IMR-90 (cell line): ENCODE measurements around the gene PCBP3. TPM values are rescaled to one million over a fixed set of nuclear protein-coding genes. Genes with fewer than 3 reads are reported as not detected.

Source experiments
- ATAC-seq: fragments of 200-7000 bp; cut with Tn5 transposase; 2 replicates; pipeline ENCODE4 v1.9.1; 2020; ENCODE audit warnings: low read depth, mild to moderate bottlenecking, moderate library complexity
- BruUV-seq: library from RNA; stranded (reverse); fragments of 400-500 nt; replicated peaks from 2 replicates; lab custom pipeline; 2021; lab: Mats Ljungman, UMichigan
- CTCF ChIA-PET: fragments of 300-600 bp; formaldehyde crosslinking; extraction: SDS; loops from one replicate; lab custom pipeline; 2021; ENCODE audit warnings: antibody characterized with exemption; lab: Yijun Ruan, JAX
- POLR2A ChIA-PET: fragments of 300-600 bp; sonication (Branson Sonifier 250); formaldehyde crosslinking; loops from one replicate; lab custom pipeline; 2022; ENCODE audit warnings: antibody characterized with exemption; ENCODE audit not compliant: unreplicated experiment; lab: Charles Lee
- DNase-seq: peaks from one replicate; pipeline ENCODE4 v3.0.0; 2013
- H2AFZ ChIP-seq: replicated peaks from 2 replicates; pipeline ENCODE3; 2013; ENCODE audit warnings: low read length, mild to moderate bottlenecking; ENCODE audit not compliant: poor library complexity
- H2AK5ac ChIP-seq: 2 replicates; pipeline ENCODE4 v1.6.1; 2013; ENCODE audit warnings: low read depth, low read length, inconsistent platforms
- H2AK9ac ChIP-seq: replicated peaks from 2 replicates; pipeline ENCODE3; 2013; ENCODE audit warnings: mild to moderate bottlenecking, low read depth, low read length, moderate library complexity; ENCODE audit not compliant: poor library complexity
- H2BK120ac ChIP-seq: 2 replicates; pipeline ENCODE4 v1.6.1; 2013; ENCODE audit warnings: low read depth, low read length, inconsistent platforms
- H2BK15ac ChIP-seq: 3 replicates; pipeline ENCODE4 v1.6.1; 2013; ENCODE audit warnings: low read depth, low read length, inconsistent platforms
- H2BK20ac ChIP-seq: 2 replicates; pipeline ENCODE4 v1.6.1; 2013; ENCODE audit warnings: low read depth, mild to moderate bottlenecking, inconsistent platforms, low read length, moderate library complexity
- H2BK5ac ChIP-seq: 2 replicates; pipeline ENCODE4 v1.6.1; 2013; ENCODE audit warnings: mild to moderate bottlenecking, low read depth, low read length, inconsistent platforms; ENCODE audit not compliant: poor library complexity, severe bottlenecking
- H3K14ac ChIP-seq: replicated peaks from 2 replicates; pipeline ENCODE4 v1.6.1; 2013; ENCODE audit warnings: low read depth, low read length, inconsistent platforms
- H3K18ac ChIP-seq: 2 replicates; pipeline ENCODE4 v1.6.1; 2013; ENCODE audit warnings: low read depth, low read length, control low read depth
- H3K23ac ChIP-seq: 2 replicates; pipeline ENCODE4 v1.6.1; 2013; ENCODE audit warnings: low read depth, low read length, inconsistent platforms
- H3K27ac ChIP-seq: 2 replicates; pipeline ENCODE4 v1.5.1; 2013; ENCODE audit warnings: mild to moderate bottlenecking, control low read depth, low read length; ENCODE audit not compliant: insufficient read depth
- H3K27me3 ChIP-seq: 2 replicates; pipeline ENCODE4 v1.6.1; 2013; ENCODE audit warnings: low read length; ENCODE audit not compliant: control insufficient read depth, insufficient read depth
- H3K36me3 ChIP-seq: 2 replicates; pipeline ENCODE4 v1.6.1; 2013; ENCODE audit warnings: low read length, mixed read lengths; ENCODE audit not compliant: control insufficient read depth, insufficient read depth
- H3K4ac ChIP-seq: 2 replicates; pipeline ENCODE4 v1.6.1; 2013; ENCODE audit warnings: low read depth, low read length, inconsistent platforms
- H3K4me1 ChIP-seq: 2 replicates; pipeline ENCODE4 v1.6.1; 2013; ENCODE audit warnings: low read length, mixed read lengths; ENCODE audit not compliant: control insufficient read depth, insufficient read depth
- H3K4me2 ChIP-seq: 2 replicates; pipeline ENCODE4 v1.6.1; 2013; ENCODE audit warnings: low read depth, mild to moderate bottlenecking, control low read depth, low read length, moderate library complexity
- H3K4me3 ChIP-seq: 2 replicates; pipeline ENCODE4 v1.5.1; 2013; ENCODE audit warnings: low read depth, mild to moderate bottlenecking, control low read depth, low read length, moderate library complexity; ENCODE audit not compliant: insufficient read depth
- H3K56ac ChIP-seq: 2 replicates; pipeline ENCODE4 v1.6.1; 2013; ENCODE audit warnings: low read length, inconsistent platforms; ENCODE audit not compliant: insufficient read depth; ENCODE audit errors: extremely low read depth
- H3K79me1 ChIP-seq, 2 experiments: 2 replicates each; pipeline ENCODE4 v1.6.1; 2013; ENCODE audit warnings: low read length in 2 of 2, inconsistent platforms in 1 of 2, low read depth in 1 of 2
- H3K9ac ChIP-seq: 2 replicates; pipeline ENCODE4 v1.6.1; 2013; ENCODE audit warnings: low read depth, low read length, control low read depth
- H3K9me1 ChIP-seq: 2 replicates; pipeline ENCODE4 v1.6.1; 2013; ENCODE audit warnings: low read length, inconsistent platforms; ENCODE audit not compliant: insufficient read depth
- H3K9me3 ChIP-seq: 2 replicates; pipeline ENCODE4 v1.6.1; 2013; ENCODE audit warnings: low read length; ENCODE audit not compliant: control insufficient read depth, insufficient read depth
- H4K20me1 ChIP-seq: 2 replicates; pipeline ENCODE4 v1.6.1; 2013; ENCODE audit warnings: low read length, inconsistent platforms; ENCODE audit not compliant: insufficient read depth
- H4K5ac ChIP-seq: 2 replicates; pipeline ENCODE4 v1.6.1; 2013; ENCODE audit warnings: mild to moderate bottlenecking, low read depth, low read length, control low read depth
- H4K8ac ChIP-seq, 2 experiments: 2 replicates each; pipeline ENCODE4 v1.6.1; 2013; ENCODE audit warnings: low read depth in 2 of 2, low read length in 2 of 2, control low read depth in 1 of 2, inconsistent platforms in 1 of 2
- H4K91ac ChIP-seq: 2 replicates; pipeline ENCODE4 v1.6.1; 2013; ENCODE audit warnings: low read depth, low read length, inconsistent platforms; ENCODE audit not compliant: insufficient read depth
- CEBPB ChIP-seq: IDR thresholded peaks from 2 replicates; pipeline ENCODE4 v1.6.1; 2012; ENCODE audit warnings: low read depth, low read length, improper control_type of control experiment
- FOS ChIP-seq: fragments of 150-350 bp; IDR thresholded peaks from 2 replicates; pipeline ENCODE4 v1.6.1; 2016; ENCODE audit warnings: low read depth, low read length
- MXI1 ChIP-seq: IDR thresholded peaks from 2 replicates; pipeline ENCODE4 v1.6.1; 2012; ENCODE audit warnings: low read depth, mild to moderate bottlenecking, low read length, moderate library complexity, borderline replicate concordance
- NFE2L2 ChIP-seq: fragments of 150-350 bp; IDR thresholded peaks from 2 replicates; pipeline ENCODE4 v1.6.1; 2016; ENCODE audit warnings: low read depth, mild to moderate bottlenecking, low read length
- RAD21 ChIP-seq: IDR thresholded peaks from 2 replicates; pipeline ENCODE4 v1.6.1; 2012; ENCODE audit warnings: low read length, improper control_type of control experiment
- WGBS, 2 experiments: methylation state at CpG; one replicate each; pipeline versions ENCODE4 v1.1.5 to v1.1.7; 2013; ENCODE audit warnings: missing lambda C conversion rate in 2 of 2; ENCODE audit not compliant: insufficient read length in 1 of 2; ENCODE audit errors: extremely low coverage in 2 of 2; 5-methylcytosine and 5-hydroxymethylcytosine counted together
- dilution Hi-C: fragments of 300-500 bp; cut with HindIII; formaldehyde crosslinking; loops from one replicate; pipeline ENCODE4 v1.14.3; 2018; ENCODE audit warnings: low sequenced_read_pairs; ENCODE audit not compliant: unreplicated experiment
- in situ Hi-C: fragments of 300-500 bp; cut with MboI; formaldehyde crosslinking; loops from 3 replicates; pipeline ENCODE4 v1.14.3; 2019; ENCODE audit warnings: low sequenced_read_pairs, inconsistent platforms, mixed read lengths
- intact Hi-C: fragments of 100-400 bp; cut with micrococcal nuclease; formaldehyde crosslinking; loops from 2 replicates; pipeline ENCODE4 v1.10.0; 2022
- polyA plus RNA-seq, 3 experiments: library from polyadenylated mRNA; depleted of rRNA; stranded (reverse); fragments of >200 nt; gene quantifications; 2 replicates each; pipeline ENCODE4 v1.2.3, GENCODE V29; 2012; ENCODE audit warnings: low replicate concordance in 1 of 3
- total RNA-seq: library from RNA; depleted of rRNA; stranded (reverse); fragments of >200 nt; gene quantifications from 2 replicates; pipeline ENCODE4 v1.2.3, GENCODE V29; 2012
- TF ChIP-seq, protein P1 (sequence below): conservative IDR thresholded peaks from 2 replicates; pipeline ENCODE4 v1.5.1; 2012; ENCODE audit warnings: mild to moderate bottlenecking, low read depth, low read length, improper control_type of control experiment

PCBP3 gene
- total and polyA plus RNA-seq, 2 of the 4 experiments (the other 2 are of a cell fraction), result 2.9 to 3.9 TPM

DNA sequence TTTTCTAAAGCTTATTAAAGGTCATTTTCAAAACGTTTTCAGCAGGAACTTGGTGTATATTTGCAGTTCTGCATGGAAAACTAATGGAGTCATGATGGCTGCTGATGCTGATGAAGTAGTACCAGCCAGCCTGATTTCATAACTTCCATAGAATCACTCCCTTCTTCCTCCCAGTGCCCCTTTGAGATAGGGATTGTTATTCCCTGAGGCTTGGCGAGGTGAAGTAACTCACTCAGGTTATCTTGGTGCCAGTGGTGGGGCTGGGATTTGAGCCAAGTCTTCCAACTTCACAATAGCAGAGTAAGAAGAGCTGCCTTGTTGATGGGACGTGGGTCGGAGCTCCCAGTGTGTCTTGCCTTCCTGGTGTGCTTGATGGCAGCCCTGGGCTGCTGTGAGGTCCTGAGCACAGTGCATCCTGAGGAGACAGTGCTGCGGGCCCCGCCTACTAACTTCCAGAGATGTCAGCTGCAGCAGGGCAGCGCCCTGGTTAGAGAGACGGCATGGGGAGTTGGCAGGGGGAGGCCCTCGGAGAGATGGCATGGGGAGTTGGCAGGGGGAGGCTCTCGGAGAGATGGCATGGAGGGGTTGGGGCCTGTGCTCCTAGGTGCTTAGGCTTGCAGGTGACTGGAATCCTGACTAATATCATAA, 92.6 kb downstream of the PCBP3 start:
- dilution Hi-C loops (no loop called here), intact Hi-C loops (no loop called here), in situ Hi-C loops (no loop called here)
- no peak overlapping the region for H3K9ac ChIP-seq
- BruUV-seq, result no TSS peak
- no peak overlapping the region for H3K4ac ChIP-seq
- H3K79me1 ChIP-seq, result no peaks in the 10 kb centered on the region
- TF ChIP-seq, protein P1, sequence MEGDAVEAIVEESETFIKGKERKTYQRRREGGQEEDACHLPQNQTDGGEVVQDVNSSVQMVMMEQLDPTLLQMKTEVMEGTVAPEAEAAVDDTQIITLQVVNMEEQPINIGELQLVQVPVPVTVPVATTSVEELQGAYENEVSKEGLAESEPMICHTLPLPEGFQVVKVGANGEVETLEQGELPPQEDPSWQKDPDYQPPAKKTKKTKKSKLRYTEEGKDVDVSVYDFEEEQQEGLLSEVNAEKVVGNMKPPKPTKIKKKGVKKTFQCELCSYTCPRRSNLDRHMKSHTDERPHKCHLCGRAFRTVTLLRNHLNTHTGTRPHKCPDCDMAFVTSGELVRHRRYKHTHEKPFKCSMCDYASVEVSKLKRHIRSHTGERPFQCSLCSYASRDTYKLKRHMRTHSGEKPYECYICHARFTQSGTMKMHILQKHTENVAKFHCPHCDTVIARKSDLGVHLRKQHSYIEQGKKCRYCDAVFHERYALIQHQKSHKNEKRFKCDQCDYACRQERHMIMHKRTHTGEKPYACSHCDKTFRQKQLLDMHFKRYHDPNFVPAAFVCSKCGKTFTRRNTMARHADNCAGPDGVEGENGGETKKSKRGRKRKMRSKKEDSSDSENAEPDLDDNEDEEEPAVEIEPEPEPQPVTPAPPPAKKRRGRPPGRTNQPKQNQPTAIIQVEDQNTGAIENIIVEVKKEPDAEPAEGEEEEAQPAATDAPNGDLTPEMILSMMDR, result no peak
- no peak for TF ChIP-seq FOS
- no peak for TF ChIP-seq NFE2L2
- no peak for TF ChIP-seq CEBPB
- no peak for TF ChIP-seq MXI1
- TF ChIP-seq RAD21, result no peak
- H3K4me3 ChIP-seq, result no peak overlapping the region
- POLR2A ChIA-PET, result no interaction called here
- no peaks in the 10 kb centered on the region for H3K4me1 ChIP-seq
- no peak overlapping the region for H2AK5ac ChIP-seq
- H3K27me3 ChIP-seq, result no peaks in the 10 kb centered on the region
- no peak overlapping the region for H3K27ac ChIP-seq
- H2AFZ ChIP-seq, result no peak overlapping the region
- no peak overlapping the region for H4K5ac ChIP-seq
- 93% methylated on average over 2 of the region's 10 CpGs; no CpG with 5 or more reads in 1 of the 2 experiments for WGBS, 2 experiments
- H2BK15ac ChIP-seq, result no peak overlapping the region
- no peak overlapping the region for H2BK5ac ChIP-seq
- no peaks in the 10 kb centered on the region for H3K9me3 ChIP-seq
- no peak overlapping the region for H2BK20ac ChIP-seq
- ATAC-seq (no peak), DNase-seq (no peak)
- no peak overlapping the region for H3K23ac ChIP-seq
- no peak overlapping the region for H2BK120ac ChIP-seq
- H4K8ac ChIP-seq, result no peak overlapping the region
- H3K4me2 ChIP-seq, result no peak overlapping the region
- H3K9me1 ChIP-seq, result peaks cover 3% of the 10 kb centered on the region; the same call in 1 of the 2 replicates
- H2AK9ac ChIP-seq, result no peak overlapping the region
- H4K91ac ChIP-seq, result no peak overlapping the region
- H3K56ac ChIP-seq, result no peak overlapping the region
- no peak overlapping the region for H3K14ac ChIP-seq
- CTCF ChIA-PET, result no interaction called here
- H3K18ac ChIP-seq, result no peak overlapping the region
- H3K36me3 ChIP-seq, result no peaks in the 10 kb centered on the region
- H4K20me1 ChIP-seq, result no peaks in the 10 kb centered on the region; the same call in none of the 2 replicates
